ENCODE results near the gene UFC1. TPM values are rescaled to one million over a fixed set of nuclear protein-coding genes. Genes with fewer than 3 reads are reported as not detected.

Gene UFC1
- total RNA-seq, 1 donor from 2014 or later: 75.5 TPM

GRCh38 chr1:161133220-161133740 lies 20.5 kb upstream of the UFC1 start:
- DNase-seq (ENCODE audit: low spot score): no peak

DNA sequence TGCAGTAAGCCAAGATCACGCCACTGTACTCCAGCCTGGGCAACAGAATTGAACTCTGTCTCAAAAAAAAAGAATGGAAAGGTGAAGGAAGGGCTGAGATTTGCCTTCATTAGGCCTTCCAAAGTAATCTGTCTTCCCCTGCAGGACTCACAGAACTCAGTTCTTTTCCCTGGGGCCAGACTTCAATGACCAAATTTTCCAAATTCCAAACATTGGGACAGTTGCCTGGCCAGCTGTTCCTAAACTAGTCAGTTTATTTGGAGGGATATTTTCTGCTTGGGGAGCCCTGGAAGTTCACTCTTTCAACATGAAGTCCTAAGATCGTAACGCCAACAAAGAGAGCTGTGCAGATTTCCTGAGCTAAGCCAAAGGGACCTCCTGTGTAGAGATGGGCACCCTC lies 15.9 kb upstream of the UFC1 start:
- no peak for DNase-seq (ENCODE audit: low spot score)

DNA sequence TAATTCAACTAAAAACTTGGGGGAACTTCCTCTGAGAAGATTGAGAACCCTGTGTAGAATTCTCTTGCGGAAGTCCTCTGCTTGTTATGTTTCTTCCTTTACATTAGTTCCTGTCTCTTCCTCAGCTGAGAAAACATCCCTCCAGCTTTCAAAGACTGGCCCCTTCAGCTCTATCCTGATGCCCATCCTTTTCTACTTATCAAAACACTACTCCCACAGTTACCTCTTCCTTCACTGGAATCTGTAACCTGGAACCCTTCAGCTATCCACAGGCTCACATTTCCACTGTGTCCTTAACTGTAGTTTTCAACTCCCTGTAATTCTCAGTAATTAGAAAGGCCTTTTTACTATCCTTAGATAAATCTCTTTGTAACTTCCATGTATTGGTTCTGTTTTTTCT lies 15.3 kb upstream of the UFC1 start:
- no peak for DNase-seq (ENCODE audit: low spot score)

- no peak for DNase-seq (ENCODE audit: low spot score)
These were observed 14.0 kb upstream of the UFC1 start for GRCh38 chr1:161139766-161140165.

DNA sequence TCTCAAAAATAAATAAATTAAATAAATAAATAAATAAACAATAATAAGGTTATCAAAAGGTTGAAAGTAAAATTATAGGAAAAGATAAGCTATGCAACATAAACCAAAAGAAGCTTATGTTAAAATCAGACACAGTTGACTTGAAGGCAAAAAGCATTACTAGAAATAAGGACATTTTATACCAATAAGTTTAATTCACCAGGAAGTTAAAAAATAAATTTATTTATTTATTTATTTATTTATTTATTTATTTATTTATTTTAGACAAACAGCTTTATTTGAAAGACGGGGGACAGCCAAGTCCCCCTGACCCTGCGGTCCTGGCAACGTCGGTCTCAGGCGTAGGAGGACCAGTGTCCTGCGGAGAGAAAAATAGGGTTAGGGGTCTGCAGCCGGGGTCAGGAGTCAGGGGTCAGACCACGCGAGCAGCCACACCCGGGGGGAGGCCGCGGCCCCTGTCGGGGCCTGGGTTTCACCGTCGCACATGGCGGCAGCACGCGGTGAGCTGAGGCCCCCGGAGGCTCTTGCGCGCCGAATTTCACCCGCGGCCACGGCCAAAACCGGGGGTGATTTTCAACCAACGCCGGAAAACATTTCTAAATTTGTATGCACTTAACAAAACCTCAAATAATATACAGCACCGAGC lies 12.9 kb upstream of the UFC1 start:
- DNase-seq (ENCODE audit: low spot score): no peak

DNA sequence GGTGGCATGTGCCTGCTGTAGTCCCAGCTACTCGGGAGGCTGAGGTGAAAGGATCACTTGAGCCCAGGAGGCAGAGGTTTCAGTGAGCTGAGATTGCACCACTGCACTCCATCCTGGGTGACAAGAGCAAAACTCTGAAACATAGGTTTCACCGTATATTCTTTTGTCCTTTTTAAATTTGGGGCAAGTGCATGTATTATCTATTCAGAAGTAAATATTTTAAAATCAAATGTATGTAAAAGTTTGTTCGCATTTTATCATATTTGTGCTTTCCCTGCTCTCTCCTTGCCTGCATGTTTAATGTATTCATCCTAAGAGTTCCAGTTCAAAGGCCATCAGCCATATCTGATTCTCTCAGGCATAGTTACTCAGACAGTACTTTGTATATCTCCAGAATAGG lies 7.9 kb upstream of the UFC1 start:
- no peak for DNase-seq (ENCODE audit: low spot score)

DNA sequence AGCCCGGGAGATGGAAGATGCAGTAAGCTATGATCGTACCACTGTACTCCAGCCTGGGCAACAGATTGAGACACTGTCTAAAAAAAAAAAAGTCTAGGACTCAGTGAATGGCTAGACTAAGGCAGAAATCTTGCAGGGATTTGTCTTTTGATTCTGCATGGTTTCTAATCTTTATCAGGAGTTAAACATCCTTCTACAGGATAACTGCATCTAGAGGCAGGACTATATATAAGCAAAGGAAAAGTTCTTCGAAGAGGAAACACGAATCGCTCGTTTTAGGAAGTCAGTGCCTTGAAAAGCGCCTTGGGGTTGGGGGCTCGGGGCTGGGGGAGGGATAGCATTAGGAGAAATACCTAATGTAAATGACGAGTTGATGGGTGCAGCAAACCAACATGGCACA lies 602 bp upstream of the UFC1 start:
- DNase-seq (ENCODE audit: low spot score): no peak

DNA sequence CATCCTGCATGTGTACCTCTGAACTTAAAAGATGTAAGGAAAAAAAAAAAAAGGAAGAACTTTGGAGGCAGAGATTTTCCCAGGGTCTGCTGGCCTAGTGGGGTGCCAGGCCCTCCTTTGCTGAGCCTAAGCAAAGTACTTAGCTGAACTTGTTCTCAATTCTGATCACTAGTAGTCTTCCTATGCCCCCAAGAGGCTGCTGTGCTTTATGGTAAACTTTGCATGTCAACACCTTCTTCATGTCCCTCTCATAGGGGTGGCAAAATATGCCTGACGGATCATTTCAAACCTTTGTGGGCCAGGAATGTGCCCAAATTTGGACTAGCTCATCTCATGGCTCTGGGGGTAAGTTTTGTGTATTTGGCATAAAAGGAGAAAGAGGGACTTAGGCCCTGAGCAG lies 4.1 kb downstream of the UFC1 start:
- no peak for DNase-seq (ENCODE audit: low spot score)

DNA sequence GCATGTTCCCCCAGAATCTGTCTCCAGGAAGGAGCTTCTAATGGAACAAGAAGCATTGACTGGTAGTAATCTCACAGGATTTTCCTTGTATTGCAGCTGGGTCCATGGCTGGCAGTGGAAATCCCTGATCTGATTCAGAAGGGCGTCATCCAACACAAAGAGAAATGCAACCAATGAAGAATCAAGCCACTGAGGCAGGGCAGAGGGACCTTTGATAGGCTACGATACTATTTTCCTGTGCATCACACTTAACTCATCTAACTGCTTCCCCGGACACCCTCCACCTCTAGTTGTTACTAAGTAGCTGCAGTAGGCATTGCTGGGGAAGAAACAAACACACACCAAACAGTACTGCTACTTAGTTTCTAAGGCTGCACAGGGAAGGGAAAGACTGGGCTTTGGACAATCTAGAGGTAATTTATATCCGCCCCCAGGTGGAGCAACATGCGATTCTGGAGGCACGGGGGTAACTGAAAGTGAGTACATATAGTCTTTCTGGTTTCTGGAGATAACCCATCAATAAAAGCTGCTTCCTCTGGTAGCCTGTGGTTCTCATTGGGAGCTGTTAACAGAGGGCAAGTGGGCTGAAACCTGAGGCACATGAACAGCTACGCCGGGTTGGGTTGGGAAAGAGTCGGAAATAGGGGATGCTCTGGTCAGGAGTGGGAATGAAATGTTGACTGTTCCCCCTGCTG lies 4.7 kb downstream of the UFC1 start:
- no peak for DNase-seq (ENCODE audit: low spot score)

DNA sequence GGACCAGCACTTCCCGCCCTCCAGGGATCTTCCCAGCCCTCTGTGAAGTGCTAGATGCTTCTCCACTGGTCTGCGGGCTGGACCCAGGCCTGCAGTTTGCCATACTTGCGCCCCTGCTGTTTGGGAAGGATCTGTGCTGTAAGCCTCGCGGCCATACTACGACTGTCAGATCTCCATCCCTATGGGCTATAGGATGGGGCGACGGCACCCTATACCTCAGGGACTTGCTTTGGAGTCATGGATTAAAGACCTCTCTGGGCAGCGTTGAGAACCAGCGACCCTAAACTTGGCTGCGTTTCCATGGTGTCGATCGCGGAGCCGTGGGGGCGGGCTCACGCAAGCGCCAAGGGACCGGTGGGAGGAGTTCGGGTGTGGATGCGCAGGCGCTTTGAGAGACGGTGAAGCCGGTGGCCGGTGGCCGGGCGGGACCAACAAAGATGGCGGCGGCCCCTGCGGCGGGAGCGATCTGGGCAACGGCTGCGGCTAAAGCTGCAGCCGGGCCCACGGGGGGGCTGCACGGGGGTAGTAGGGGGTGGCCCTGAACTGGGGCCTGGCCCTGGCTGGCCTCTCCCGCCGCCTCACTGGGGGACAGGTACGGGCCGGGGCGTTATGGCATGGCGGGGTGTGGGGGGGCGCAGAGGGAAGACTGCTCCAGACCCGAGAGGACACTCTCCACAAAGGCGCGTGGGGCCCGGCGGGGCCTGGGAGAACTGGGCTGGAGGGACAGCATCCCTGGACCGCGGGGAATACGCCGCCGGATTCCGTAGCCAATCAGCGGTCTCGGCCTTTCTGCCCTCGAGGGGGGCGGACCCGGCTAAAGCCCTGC lies 5.5 kb downstream of the UFC1 start, which contains the start of gene USP21:
Gene USP21, plus strand, starts transcription at position 414 of the 826 bp plus-strand sequence. CDS start 1,141 bp downstream, outside the sequence.
- peak; percentile 98 for DNase-seq (ENCODE audit: low spot score)

- no peak for DNase-seq (ENCODE audit: low spot score)
These were observed 6.1 kb downstream of the UFC1 start for GRCh38 chr1:161159913-161160243.

DNA sequence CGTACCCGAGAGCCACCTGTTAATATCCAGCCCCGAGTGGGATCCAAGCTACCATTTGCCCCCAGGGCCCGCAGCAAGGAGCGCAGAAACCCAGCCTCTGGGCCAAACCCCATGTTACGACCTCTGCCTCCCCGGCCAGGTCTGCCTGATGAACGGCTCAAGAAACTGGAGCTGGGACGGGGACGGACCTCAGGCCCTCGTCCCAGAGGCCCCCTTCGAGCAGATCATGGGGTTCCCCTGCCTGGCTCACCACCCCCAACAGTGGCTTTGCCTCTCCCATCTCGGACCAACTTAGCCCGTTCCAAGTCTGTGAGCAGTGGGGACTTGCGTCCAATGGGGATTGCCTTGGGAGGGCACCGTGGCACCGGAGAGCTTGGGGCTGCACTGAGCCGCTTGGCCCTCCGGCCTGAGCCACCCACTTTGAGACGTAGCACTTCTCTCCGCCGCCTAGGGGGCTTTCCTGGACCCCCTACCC lies 6.9 kb downstream of the UFC1 start:
- DNase-seq (ENCODE audit: low spot score): no peak

DNA sequence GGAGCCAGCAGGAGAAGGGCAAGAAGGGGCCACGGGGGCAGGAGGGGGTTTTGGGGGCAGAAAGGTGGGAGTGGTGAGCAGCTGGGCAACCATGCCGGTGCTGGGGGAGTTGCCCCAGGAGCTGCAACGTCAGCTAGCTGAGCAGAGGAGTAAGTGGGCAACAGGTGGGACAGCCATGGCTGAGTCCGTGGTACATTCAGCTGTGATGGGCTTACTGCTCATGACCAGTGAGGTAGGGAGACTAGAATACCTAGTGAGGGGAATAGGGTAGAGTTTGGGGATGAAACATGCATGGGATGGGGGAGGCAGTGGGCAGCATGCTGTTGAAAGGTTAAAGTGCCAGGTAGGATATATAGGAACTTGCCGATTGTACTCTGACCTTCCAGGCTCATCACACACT lies 7.9 kb downstream of the UFC1 start:
- DNase-seq (ENCODE audit: low spot score): no peak

DNA sequence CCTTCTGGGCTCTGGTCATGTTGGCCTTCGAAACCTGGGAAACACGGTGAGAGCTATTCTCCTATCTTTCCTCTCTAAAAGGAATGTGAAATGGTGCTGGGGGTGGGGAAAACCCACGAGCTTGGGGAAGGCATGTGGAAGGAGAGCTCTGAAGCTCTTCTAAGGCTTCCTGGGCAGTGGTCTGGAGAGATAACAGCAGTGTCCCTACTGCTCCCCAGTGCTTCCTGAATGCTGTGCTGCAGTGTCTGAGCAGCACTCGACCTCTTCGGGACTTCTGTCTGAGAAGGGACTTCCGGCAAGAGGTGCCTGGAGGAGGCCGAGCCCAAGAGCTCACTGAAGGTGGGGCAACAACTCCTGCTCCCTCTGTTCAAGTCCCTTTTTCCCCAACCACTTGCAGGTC lies 8.3 kb downstream of the UFC1 start:
- DNase-seq (ENCODE audit: low spot score): peak; percentile 64

- peak; percentile 69 for DNase-seq (ENCODE audit: low spot score)
These were observed 9.0 kb downstream of the UFC1 start for GRCh38 chr1:161162806-161163205.

DNA sequence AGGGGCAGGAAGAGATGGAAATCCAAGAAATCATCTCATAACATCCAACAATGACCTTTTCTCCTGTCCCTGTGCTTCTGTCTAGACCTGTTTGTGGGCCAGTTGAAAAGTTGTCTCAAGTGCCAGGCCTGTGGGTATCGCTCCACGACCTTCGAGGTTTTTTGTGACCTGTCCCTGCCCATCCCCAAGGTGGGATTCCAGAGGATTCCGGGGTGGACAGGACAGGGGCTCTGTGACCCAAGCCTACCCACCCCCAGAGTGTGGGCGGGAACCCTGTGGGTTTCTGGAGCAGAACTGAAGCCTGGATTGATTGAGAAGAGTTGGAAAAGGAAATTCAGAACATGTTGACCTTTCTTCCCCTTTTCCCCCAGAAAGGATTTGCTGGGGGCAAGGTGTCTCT lies 10.0 kb downstream of the UFC1 start:
- DNase-seq (ENCODE audit: low spot score): no peak

GRCh38 chr1:161164901-161165610 lies 11.3 kb downstream of the UFC1 start:
- no peak for DNase-seq (ENCODE audit: low spot score)

DNA sequence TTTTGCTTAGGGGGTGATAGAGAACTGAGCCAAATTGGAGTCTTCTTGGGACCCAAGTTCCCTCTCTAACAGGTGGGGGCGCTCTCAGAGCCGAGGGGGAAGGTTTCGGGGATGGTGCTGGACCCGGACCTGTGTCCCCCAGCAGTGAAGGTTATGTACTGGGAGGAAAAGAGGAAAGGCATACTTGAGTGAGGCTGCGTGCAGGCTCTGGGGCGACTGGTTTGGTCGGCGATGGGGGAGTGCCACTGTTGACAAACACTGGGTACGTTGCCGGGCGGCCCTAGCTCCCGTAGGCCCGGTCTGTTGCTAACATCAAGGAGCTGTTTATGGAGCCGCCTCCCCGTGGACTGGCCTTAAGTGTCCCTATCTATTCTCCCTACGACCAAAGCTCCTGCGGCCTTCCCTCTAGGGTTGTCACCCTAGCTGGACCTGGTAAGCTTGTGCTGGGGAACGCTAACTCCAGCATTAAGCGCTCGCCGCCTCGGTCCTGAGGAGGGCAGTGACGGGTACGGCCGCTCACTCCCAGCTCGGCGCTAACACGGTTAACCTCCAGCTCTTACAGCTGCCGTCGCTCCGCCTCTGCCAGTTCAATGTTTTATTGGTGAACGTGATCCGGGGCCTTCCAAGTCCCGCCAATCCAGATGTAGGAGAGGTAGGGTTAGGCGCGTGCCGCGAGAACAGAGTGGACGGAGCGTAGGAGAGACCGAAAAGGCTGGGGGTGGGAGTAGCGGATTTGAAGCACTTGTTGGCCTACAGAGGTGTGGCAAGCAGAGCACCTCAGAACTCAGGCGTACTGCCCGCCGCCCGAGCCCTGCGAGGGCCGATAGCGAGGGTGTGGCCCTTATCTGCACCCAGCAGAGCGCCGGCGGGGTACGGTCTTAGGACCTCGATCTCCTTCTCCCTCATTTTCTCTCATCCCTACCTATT lies 12.2 kb downstream of the UFC1 start, which contains the start of gene PPOX:
Gene PPOX, plus strand, starts transcription at position 685 of the 927 bp plus-strand sequence. CDS start 422 bp downstream, outside the sequence.
- DNase-seq (ENCODE audit: low spot score): peak; percentile 97

DNA sequence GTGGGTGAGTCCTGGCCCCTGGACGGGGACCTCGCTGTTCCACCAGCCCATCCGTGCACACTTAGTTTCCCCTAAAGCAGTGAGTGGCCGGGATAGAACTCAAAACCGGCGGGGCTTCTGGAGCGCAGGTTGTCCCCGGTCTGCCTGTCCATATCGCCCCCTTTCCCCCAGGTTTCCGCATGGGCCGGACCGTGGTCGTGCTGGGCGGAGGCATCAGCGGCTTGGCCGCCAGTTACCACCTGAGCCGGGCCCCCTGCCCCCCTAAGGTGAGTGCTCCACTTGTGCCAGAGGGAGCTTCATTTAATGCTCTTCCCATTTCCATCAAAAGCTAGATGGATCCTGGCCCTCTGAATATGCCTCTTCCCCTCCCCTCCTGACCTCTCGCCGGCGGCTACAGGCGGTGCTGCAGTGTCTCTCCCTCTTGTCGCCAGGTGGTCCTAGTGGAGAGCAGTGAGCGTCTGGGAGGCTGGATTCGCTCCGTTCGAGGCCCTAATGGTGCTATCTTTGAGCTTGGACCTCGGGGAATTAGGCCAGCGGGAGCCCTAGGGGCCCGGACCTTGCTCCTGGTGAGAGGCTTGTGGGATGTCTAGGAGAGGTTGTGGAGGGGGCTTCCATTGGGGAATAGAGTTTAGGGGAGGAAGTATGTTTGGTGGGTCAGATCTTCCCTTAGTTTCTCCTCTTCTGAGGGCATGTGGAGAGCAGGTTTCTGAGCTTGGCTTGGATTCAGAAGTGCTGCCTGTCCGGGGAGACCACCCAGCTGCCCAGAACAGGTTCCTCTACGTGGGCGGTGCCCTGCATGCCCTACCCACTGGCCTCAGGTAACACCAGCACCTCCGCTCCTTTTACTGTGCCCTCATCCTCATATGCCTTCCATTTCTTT lies 13.1 kb downstream of the UFC1 start:
- DNase-seq (ENCODE audit: low spot score): no peak
